ENCODE measurements around the gene PET117. TPM values are rescaled to one million over a fixed set of nuclear protein-coding genes. Genes with fewer than 3 reads are reported as not detected.

PET117 gene
- total and polyA plus RNA-seq, 4 donors, result 3.5 to 10.2 (median 8.7) TPM

GRCh38 chr20:18165553-18165952, 27.9 kb downstream of the PET117 start:
- DNase-seq (ENCODE audit: low spot score), result no peak
- Histone ChIP-seq H3K9ac (ENCODE audit: low read depth in 1 of 2, low read length in 2 of 2) (no peak overlapping the region), H3K27me3 (ENCODE audit: control insufficient read depth in 4 of 4, insufficient read depth in 4 of 4, low read length in 3 of 4) (no peaks in the 10 kb centered on the region), H3K4me1 (ENCODE audit: control insufficient read depth in 4 of 4, insufficient read depth in 4 of 4, low read length in 3 of 4) (no peaks in the 10 kb centered on the region), H3K27ac (ENCODE audit: low read depth in 1 of 2, low read length in 2 of 2) (no peak overlapping the region), H3K9me3 (ENCODE audit: control insufficient read depth in 4 of 4, low read length in 3 of 4) (no peaks in the 10 kb centered on the region), H3K36me3 (ENCODE audit: control insufficient read depth in 4 of 4, insufficient read depth in 3 of 4, low read depth in 1 of 4, low read length in 3 of 4) (peaks cover 4 to 26% (median 16%) of the 10 kb centered on the region in 4 donors), H3K4me3 (ENCODE audit: low read depth in 1 of 3, low read length in 3 of 3) (no peak overlapping the region)
- WGBS, result 80% methylated on average over 3 of the region's 3 CpGs
- TF ChIP-seq FOXA2 (IDR thresholded peaks at IDR 0.05) (no peak), NR2F2 (IDR thresholded peaks at IDR 0.05) (peak; percentile 32)

DNA sequence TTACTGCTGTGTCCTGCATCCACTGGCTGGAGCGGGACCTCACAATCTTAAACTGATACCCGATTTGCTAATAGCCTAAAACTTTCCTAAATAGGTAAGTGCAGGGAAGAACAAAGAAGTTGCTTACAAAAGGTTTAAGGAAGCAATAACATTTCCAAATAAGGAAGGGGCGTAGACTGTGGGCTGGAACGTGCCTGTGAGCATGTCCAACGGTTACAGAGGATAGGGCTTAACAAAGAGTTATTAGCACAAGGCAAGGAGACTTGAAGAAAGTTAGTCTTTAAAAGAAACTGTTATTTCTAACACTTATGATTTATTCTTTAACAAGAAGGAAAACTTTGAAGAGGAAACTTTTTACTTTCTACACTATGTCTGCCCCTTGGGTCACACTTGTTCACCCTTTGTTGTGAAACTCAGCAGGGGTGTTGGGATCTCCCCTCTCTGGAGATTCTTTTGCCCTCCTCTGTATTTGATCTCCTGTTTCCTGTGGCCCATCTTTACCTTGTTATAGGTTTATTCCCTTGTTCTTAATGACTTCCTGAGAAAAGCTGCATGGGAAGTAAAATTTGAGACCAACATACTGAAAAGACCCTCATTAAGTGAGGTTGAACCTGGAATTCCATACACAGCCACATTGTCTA, 28.7 kb downstream of the PET117 start:
- no peak overlapping the region for H3K9ac ChIP-seq (ENCODE audit: low read depth in 1 of 2, low read length in 2 of 2)
- H3K9me3 ChIP-seq (ENCODE audit: control insufficient read depth in 4 of 4, low read length in 3 of 4), result no peaks in the 10 kb centered on the region
- no peak overlapping the region for H3K27ac ChIP-seq (ENCODE audit: low read depth in 1 of 2, low read length in 2 of 2)
- peaks cover 4 to 26% (median 16%) of the 10 kb centered on the region in 4 donors for H3K36me3 ChIP-seq (ENCODE audit: control insufficient read depth in 4 of 4, insufficient read depth in 3 of 4, low read depth in 1 of 4, low read length in 3 of 4)
- TF ChIP-seq FOXA1 (IDR thresholded peaks at IDR 0.05) (no peak), YY1 (IDR thresholded peaks at IDR 0.05) (no peak), FOXA2 (IDR thresholded peaks at IDR 0.05) (no peak), HNF4A (conservative IDR thresholded peaks at IDR 0.05) (no peak), GABPA (IDR thresholded peaks at IDR 0.05 in 1 of 2, conservative IDR thresholded peaks at IDR 0.05 in 1 of 2) (no peak), RXRA (IDR thresholded peaks at IDR 0.05) (no peak), ZBTB33 (IDR thresholded peaks at IDR 0.05) (no peak), NR2F2 (IDR thresholded peaks at IDR 0.05) (no peak), JUND (IDR thresholded peaks at IDR 0.05) (no peak), HNF4G (IDR thresholded peaks at IDR 0.05) (no peak), RAD21 (IDR thresholded peaks at IDR 0.05) (no peak), TAF1 (conservative IDR thresholded peaks at IDR 0.05) (no peak), MAX (IDR thresholded peaks at IDR 0.05) (no peak), SP1 (IDR thresholded peaks at IDR 0.05) (no peak)
- TF ChIP-seq, protein P1, sequence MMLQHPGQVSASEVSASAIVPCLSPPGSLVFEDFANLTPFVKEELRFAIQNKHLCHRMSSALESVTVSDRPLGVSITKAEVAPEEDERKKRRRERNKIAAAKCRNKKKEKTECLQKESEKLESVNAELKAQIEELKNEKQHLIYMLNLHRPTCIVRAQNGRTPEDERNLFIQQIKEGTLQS (IDR thresholded peaks at IDR 0.05), result no peak
- no peak for DNase-seq (ENCODE audit: low spot score)
- H3K4me3 ChIP-seq (ENCODE audit: low read depth in 1 of 3, low read length in 3 of 3), result no peak overlapping the region
- H3K4me1 ChIP-seq (ENCODE audit: control insufficient read depth in 4 of 4, insufficient read depth in 4 of 4, low read length in 3 of 4), result no peaks in the 10 kb centered on the region
- no peaks in the 10 kb centered on the region for H3K27me3 ChIP-seq (ENCODE audit: control insufficient read depth in 4 of 4, insufficient read depth in 4 of 4, low read length in 3 of 4)
- 81% methylated on average over 5 of the region's 5 CpGs for WGBS

DNA sequence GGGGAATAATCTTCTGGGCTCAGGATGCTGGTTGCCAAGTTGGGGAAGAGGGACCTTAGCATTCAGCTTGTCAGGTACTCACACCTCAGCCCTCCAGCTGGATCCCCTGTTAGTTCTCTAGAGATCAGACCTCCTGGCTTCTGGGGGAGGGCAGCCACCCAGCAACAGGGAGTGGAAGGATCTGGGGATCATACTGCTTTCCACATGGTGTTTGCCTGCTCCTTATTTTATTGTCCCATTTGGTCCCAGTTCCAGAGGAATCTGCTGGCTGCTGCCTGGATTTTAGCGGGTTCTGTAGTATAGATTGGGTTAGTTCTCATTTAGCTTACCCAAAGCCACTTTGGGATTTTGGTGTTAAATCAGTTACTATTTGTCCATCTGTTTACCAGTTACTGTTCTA, 29.3 kb downstream of the PET117 start:
- no peak overlapping the region for H3K4me3 ChIP-seq (ENCODE audit: low read depth in 1 of 3, low read length in 3 of 3)
- no peaks in the 10 kb centered on the region for H3K9me3 ChIP-seq (ENCODE audit: control insufficient read depth in 4 of 4, low read length in 3 of 4)
- no peak overlapping the region for H3K27ac ChIP-seq (ENCODE audit: low read depth in 1 of 2, low read length in 2 of 2)
- no peak overlapping the region for H3K9ac ChIP-seq (ENCODE audit: low read depth in 1 of 2, low read length in 2 of 2)
- no peak for DNase-seq (ENCODE audit: low spot score)
- H3K4me1 ChIP-seq (ENCODE audit: control insufficient read depth in 4 of 4, insufficient read depth in 4 of 4, low read length in 3 of 4), result no peaks in the 10 kb centered on the region
- 97% methylated on average over 1 of the region's 1 CpG for WGBS
- no peaks in the 10 kb centered on the region for H3K27me3 ChIP-seq (ENCODE audit: control insufficient read depth in 4 of 4, insufficient read depth in 4 of 4, low read length in 3 of 4)
- H3K36me3 ChIP-seq (ENCODE audit: control insufficient read depth in 4 of 4, insufficient read depth in 3 of 4, low read depth in 1 of 4, low read length in 3 of 4), result peaks cover 4 to 22% (median 11%) of the 10 kb centered on the region in 4 donors
- TF ChIP-seq EGR1 (IDR thresholded peaks at IDR 0.05; ENCODE audit: low read depth in 2 of 2), result no peak
- no peak for TF ChIP-seq SP1 (IDR thresholded peaks at IDR 0.05)
- TF ChIP-seq YY1 (IDR thresholded peaks at IDR 0.05), result no peak
- TF ChIP-seq TAF1 (conservative IDR thresholded peaks at IDR 0.05), result no peak
- no peak for TF ChIP-seq RAD21 (IDR thresholded peaks at IDR 0.05)
- TF ChIP-seq FOXA1 (IDR thresholded peaks at IDR 0.05), result no peak

Measured in liver (tissue), 9 donors.